HEK293 (cell line): Measurements from ENCODE around the gene HDLBP.

ENCODE experiments used
- ELK4 ChIP-seq: IDR thresholded peaks from 2 replicates; pipeline ENCODE4 v1.6.1; 2011; ENCODE audit warnings: mild to moderate bottlenecking, low read depth, low read length, borderline replicate concordance
- HOXC10 ChIP-seq: sonication (generic); formaldehyde crosslinking; IDR thresholded peaks from 2 replicates; pipeline ENCODE4 v1.8.1; 2023; ENCODE audit warnings: mild to moderate bottlenecking, missing genetic modification reagents
- HOXD13 ChIP-seq: sonication (generic); formaldehyde crosslinking; IDR thresholded peaks from 2 replicates; pipeline ENCODE4 v1.8.0; 2022; ENCODE audit warnings: missing genetic modification reagents, borderline replicate concordance
- OSR2 ChIP-seq: fragments of 450-650 bp; formaldehyde crosslinking; IDR thresholded peaks from 2 replicates; pipeline ENCODE4 v1.5.1; 2016; ENCODE audit warnings: missing biosample characterization, missing genetic modification characterization
- SALL2 ChIP-seq: fragments of 450-650 bp; formaldehyde crosslinking; IDR thresholded peaks from 2 replicates; pipeline ENCODE4 v1.5.0; 2017; ENCODE audit warnings: missing biosample characterization, mild to moderate bottlenecking, missing genetic modification characterization, borderline replicate concordance
- SP3 ChIP-seq: fragments of 450-650 bp; formaldehyde crosslinking; IDR thresholded peaks from 2 replicates; pipeline ENCODE4 v1.5.1; 2016; ENCODE audit warnings: missing biosample characterization, missing genetic modification characterization
- TRIM28 ChIP-seq: IDR thresholded peaks from 2 replicates; pipeline ENCODE4 v1.6.1; 2011; ENCODE audit warnings: low read length, control low read depth, borderline replicate concordance
- ZBTB20 ChIP-seq: fragments of 450-650 bp; formaldehyde crosslinking; IDR thresholded peaks from 2 replicates; pipeline ENCODE4 v1.5.1; 2016; ENCODE audit warnings: missing biosample characterization, missing genetic modification characterization
- ZFP69B ChIP-seq: fragments of 450-650 bp; formaldehyde crosslinking; IDR thresholded peaks from 2 replicates; pipeline ENCODE4 v1.5.1; 2016; ENCODE audit warnings: missing biosample characterization, missing genetic modification characterization
- ZNF10 ChIP-seq: fragments of 450-650 bp; formaldehyde crosslinking; IDR thresholded peaks from 2 replicates; pipeline ENCODE4 v1.5.1; 2017; ENCODE audit warnings: missing biosample characterization, missing genetic modification characterization
- ZNF174 ChIP-seq: fragments of 450-650 bp; formaldehyde crosslinking; IDR thresholded peaks from 2 replicates; pipeline ENCODE4 v1.5.0; 2017; ENCODE audit warnings: missing biosample characterization, mild to moderate bottlenecking, missing genetic modification characterization
- ZNF184 ChIP-seq: fragments of 450-650 bp; IDR thresholded peaks from 2 replicates; pipeline ENCODE4 v1.5.1; 2018; ENCODE audit warnings: missing biosample characterization, mild to moderate bottlenecking, missing genetic modification characterization
- ZNF202 ChIP-seq: fragments of 450-650 bp; formaldehyde crosslinking; IDR thresholded peaks from 2 replicates; pipeline ENCODE4 v1.5.1; 2016; ENCODE audit warnings: missing biosample characterization, missing genetic modification characterization, borderline replicate concordance
- ZNF24 ChIP-seq: fragments of 450-650 bp; formaldehyde crosslinking; IDR thresholded peaks from 2 replicates; pipeline ENCODE4 v1.5.1; 2016; ENCODE audit warnings: missing biosample characterization, missing genetic modification characterization
- ZNF248 ChIP-seq: fragments of 450-650 bp; formaldehyde crosslinking; IDR thresholded peaks from 2 replicates; pipeline ENCODE4 v1.5.1; 2017; ENCODE audit warnings: missing biosample characterization, missing genetic modification characterization
- ZNF311 ChIP-seq: fragments of 450-650 bp; formaldehyde crosslinking; IDR thresholded peaks from 2 replicates; pipeline ENCODE4 v1.5.1; 2017; ENCODE audit warnings: missing biosample characterization, missing genetic modification characterization, borderline replicate concordance
- ZNF335 ChIP-seq: fragments of 450-650 bp; formaldehyde crosslinking; conservative IDR thresholded peaks from 2 replicates; pipeline ENCODE4 v1.5.1; 2016; ENCODE audit warnings: missing biosample characterization, missing genetic modification characterization
- ZNF366 ChIP-seq: fragments of 450-650 bp; formaldehyde crosslinking; conservative IDR thresholded peaks from 2 replicates; pipeline ENCODE4 v1.5.1; 2016; ENCODE audit warnings: missing biosample characterization, missing genetic modification characterization
- ZNF394 ChIP-seq: fragments of 450-650 bp; formaldehyde crosslinking; IDR thresholded peaks from 2 replicates; pipeline ENCODE4 v1.5.1; 2016; ENCODE audit warnings: missing biosample characterization, missing genetic modification characterization, mild to moderate bottlenecking, moderate library complexity, borderline replicate concordance
- ZNF488 ChIP-seq: fragments of 450-650 bp; formaldehyde crosslinking; IDR thresholded peaks from 2 replicates; pipeline ENCODE4 v1.5.1; 2016; ENCODE audit warnings: missing biosample characterization, missing genetic modification characterization
- ZNF510 ChIP-seq: fragments of 450-650 bp; formaldehyde crosslinking; IDR thresholded peaks from 2 replicates; pipeline ENCODE4 v1.5.1; 2018; ENCODE audit warnings: mild to moderate bottlenecking, missing genetic modification characterization, missing biosample characterization; ENCODE audit not compliant: insufficient replicate concordance
- ZNF548 ChIP-seq: fragments of 450-650 bp; formaldehyde crosslinking; IDR thresholded peaks from 2 replicates; pipeline ENCODE4 v1.5.1; 2016; ENCODE audit warnings: missing biosample characterization, missing genetic modification characterization
- ZNF549 ChIP-seq: fragments of 450-650 bp; IDR thresholded peaks from 2 replicates; pipeline ENCODE4 v1.5.1; 2018; ENCODE audit warnings: missing biosample characterization, missing genetic modification characterization, mild to moderate bottlenecking, inconsistent platforms, moderate library complexity
- ZNF558 ChIP-seq: fragments of 450-650 bp; formaldehyde crosslinking; IDR thresholded peaks from 2 replicates; pipeline ENCODE4 v1.5.1; 2016; ENCODE audit warnings: missing biosample characterization, missing genetic modification characterization
- ZNF629 ChIP-seq: fragments of 450-650 bp; formaldehyde crosslinking; IDR thresholded peaks from 2 replicates; pipeline ENCODE4 v1.5.1; 2017; ENCODE audit warnings: missing biosample characterization, missing genetic modification characterization
- ZNF707 ChIP-seq: fragments of 450-650 bp; formaldehyde crosslinking; IDR thresholded peaks from 2 replicates; pipeline ENCODE4 v1.5.1; 2016; ENCODE audit warnings: missing biosample characterization, missing genetic modification characterization
- ZNF776 ChIP-seq: fragments of 450-650 bp; formaldehyde crosslinking; IDR thresholded peaks from 2 replicates; pipeline ENCODE4 v1.5.0; 2017; ENCODE audit warnings: missing biosample characterization, missing genetic modification characterization, borderline replicate concordance
- TF ChIP-seq, protein P1 (sequence below): fragments of 450-650 bp; formaldehyde crosslinking; IDR thresholded peaks from 2 replicates; pipeline ENCODE4 v1.5.1; 2016; ENCODE audit warnings: missing biosample characterization, missing genetic modification characterization, borderline replicate concordance
- TF ChIP-seq, protein P2 (sequence below): fragments of 450-650 bp; formaldehyde crosslinking; IDR thresholded peaks from 2 replicates; pipeline ENCODE4 v1.5.1; 2016; ENCODE audit warnings: missing biosample characterization, missing genetic modification characterization
- TF ChIP-seq, protein P3 (sequence below): fragments of 450-650 bp; formaldehyde crosslinking; IDR thresholded peaks from 2 replicates; pipeline ENCODE4 v1.5.1; 2016; ENCODE audit warnings: missing biosample characterization, missing genetic modification characterization, low read depth

HDLBP gene

GRCh38 chr2:241279413-241279812, 36.1 kb downstream of the HDLBP start (continued):
- TF ChIP-seq, protein P1, sequence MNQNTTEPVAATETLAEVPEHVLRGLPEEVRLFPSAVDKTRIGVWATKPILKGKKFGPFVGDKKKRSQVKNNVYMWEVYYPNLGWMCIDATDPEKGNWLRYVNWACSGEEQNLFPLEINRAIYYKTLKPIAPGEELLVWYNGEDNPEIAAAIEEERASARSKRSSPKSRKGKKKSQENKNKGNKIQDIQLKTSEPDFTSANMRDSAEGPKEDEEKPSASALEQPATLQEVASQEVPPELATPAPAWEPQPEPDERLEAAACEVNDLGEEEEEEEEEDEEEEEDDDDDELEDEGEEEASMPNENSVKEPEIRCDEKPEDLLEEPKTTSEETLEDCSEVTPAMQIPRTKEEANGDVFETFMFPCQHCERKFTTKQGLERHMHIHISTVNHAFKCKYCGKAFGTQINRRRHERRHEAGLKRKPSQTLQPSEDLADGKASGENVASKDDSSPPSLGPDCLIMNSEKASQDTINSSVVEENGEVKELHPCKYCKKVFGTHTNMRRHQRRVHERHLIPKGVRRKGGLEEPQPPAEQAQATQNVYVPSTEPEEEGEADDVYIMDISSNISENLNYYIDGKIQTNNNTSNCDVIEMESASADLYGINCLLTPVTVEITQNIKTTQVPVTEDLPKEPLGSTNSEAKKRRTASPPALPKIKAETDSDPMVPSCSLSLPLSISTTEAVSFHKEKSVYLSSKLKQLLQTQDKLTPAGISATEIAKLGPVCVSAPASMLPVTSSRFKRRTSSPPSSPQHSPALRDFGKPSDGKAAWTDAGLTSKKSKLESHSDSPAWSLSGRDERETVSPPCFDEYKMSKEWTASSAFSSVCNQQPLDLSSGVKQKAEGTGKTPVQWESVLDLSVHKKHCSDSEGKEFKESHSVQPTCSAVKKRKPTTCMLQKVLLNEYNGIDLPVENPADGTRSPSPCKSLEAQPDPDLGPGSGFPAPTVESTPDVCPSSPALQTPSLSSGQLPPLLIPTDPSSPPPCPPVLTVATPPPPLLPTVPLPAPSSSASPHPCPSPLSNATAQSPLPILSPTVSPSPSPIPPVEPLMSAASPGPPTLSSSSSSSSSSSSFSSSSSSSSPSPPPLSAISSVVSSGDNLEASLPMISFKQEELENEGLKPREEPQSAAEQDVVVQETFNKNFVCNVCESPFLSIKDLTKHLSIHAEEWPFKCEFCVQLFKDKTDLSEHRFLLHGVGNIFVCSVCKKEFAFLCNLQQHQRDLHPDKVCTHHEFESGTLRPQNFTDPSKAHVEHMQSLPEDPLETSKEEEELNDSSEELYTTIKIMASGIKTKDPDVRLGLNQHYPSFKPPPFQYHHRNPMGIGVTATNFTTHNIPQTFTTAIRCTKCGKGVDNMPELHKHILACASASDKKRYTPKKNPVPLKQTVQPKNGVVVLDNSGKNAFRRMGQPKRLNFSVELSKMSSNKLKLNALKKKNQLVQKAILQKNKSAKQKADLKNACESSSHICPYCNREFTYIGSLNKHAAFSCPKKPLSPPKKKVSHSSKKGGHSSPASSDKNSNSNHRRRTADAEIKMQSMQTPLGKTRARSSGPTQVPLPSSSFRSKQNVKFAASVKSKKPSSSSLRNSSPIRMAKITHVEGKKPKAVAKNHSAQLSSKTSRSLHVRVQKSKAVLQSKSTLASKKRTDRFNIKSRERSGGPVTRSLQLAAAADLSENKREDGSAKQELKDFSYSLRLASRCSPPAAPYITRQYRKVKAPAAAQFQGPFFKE = no peak
- TF ChIP-seq HOXC10 = no peak
- no peak for TF ChIP-seq OSR2 (tag by site-specific recombination)
- no peak for TF ChIP-seq ZNF184
- no peak for TF ChIP-seq ZNF548
- no peak for TF ChIP-seq ZNF248 (tag by site-specific recombination)
- TF ChIP-seq ZNF488 (tag by site-specific recombination) = no peak
- TF ChIP-seq ZNF558 (tag by site-specific recombination) = no peak
- no peak for TF ChIP-seq ZNF311 (tag by site-specific recombination)
- TF ChIP-seq ZNF202 (tag by site-specific recombination) = no peak
- 0 out of 2 replicates have a peak, but pooled peaks have one; percentile 38 for TF ChIP-seq ZNF366 (tag by site-specific recombination)
- no peak for TF ChIP-seq ZNF174
- no peak for TF ChIP-seq HOXD13 (CRISPR knock-in tag)
- no peak for TF ChIP-seq ZNF776
- TF ChIP-seq ZFP69B = peak; percentile 89
- no peak for TF ChIP-seq SP3 (tag by site-specific recombination)
- peak; percentile 20; the same call in 1 of the 2 replicates for TF ChIP-seq ZNF394 (tag by site-specific recombination)
- TF ChIP-seq ZNF707 (tag by site-specific recombination) = no peak
- no peak for TF ChIP-seq TRIM28
- no peak; the same call in 1 of the 2 replicates for TF ChIP-seq ZBTB20 (tag by site-specific recombination)
- TF ChIP-seq, protein P2, sequence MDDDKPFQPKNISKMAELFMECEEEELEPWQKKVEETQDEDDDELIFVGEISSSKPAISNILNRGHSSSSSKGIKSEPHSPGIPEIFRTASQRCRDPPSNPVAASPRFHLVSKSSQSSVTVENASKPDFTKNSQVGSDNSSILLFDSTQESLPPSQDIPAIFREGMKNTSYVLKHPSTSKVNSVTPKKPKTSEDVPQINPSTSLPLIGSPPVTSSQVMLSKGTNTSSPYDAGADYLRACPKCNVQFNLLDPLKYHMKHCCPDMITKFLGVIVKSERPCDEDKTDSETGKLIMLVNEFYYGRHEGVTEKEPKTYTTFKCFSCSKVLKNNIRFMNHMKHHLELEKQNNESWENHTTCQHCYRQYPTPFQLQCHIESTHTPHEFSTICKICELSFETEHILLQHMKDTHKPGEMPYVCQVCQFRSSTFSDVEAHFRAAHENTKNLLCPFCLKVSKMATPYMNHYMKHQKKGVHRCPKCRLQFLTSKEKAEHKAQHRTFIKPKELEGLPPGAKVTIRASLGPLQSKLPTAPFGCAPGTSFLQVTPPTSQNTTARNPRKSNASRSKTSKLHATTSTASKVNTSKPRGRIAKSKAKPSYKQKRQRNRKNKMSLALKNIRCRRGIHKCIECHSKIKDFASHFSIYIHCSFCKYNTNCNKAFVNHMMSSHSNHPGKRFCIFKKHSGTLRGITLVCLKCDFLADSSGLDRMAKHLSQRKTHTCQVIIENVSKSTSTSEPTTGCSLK (tag by site-specific recombination) = no peak
- no peak for TF ChIP-seq ELK4
- no peak for TF ChIP-seq ZNF10 (tag by site-specific recombination)
- TF ChIP-seq ZNF335 = 0 out of 2 replicates have a peak, but pooled peaks have one; percentile 25
- no peak for TF ChIP-seq ZNF510 (tag by site-specific recombination)
- TF ChIP-seq SALL2 (tag by site-specific recombination) = no peak
- no peak for TF ChIP-seq ZNF549 (tag by site-specific recombination)
- TF ChIP-seq ZNF24 (tag by site-specific recombination) = no peak
- TF ChIP-seq ZNF629 = no peak
- TF ChIP-seq, protein P3, sequence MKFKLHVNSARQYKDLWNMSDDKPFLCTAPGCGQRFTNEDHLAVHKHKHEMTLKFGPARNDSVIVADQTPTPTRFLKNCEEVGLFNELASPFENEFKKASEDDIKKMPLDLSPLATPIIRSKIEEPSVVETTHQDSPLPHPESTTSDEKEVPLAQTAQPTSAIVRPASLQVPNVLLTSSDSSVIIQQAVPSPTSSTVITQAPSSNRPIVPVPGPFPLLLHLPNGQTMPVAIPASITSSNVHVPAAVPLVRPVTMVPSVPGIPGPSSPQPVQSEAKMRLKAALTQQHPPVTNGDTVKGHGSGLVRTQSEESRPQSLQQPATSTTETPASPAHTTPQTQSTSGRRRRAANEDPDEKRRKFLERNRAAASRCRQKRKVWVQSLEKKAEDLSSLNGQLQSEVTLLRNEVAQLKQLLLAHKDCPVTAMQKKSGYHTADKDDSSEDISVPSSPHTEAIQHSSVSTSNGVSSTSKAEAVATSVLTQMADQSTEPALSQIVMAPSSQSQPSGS (tag by site-specific recombination) = peak; percentile 39; the same call in 1 of the 2 replicates
